Smooth muscle cell (in vitro differentiated cells): Measurements from ENCODE around the gene PPM1H. TPM values are rescaled to one million over a fixed set of nuclear protein-coding genes. Genes with fewer than 3 reads are reported as not detected.

Source experiments
- DNase-seq: peaks from one replicate; lab custom pipeline; 2025; ENCODE audit not compliant: unreplicated experiment; lab: John Stamatoyannopoulos, UW
- H2AFZ ChIP-seq: fragments of 200-600 bp; sonication (generic); 2 replicates; pipeline ENCODE4 v1.6.0; 2016; ENCODE audit warnings: antibody characterized with exemption, low read depth, mild to moderate bottlenecking
- H3F3A ChIP-seq: fragments of 200-600 bp; sonication (generic); 2 replicates; pipeline ENCODE4 v1.6.0; 2017; ENCODE audit warnings: antibody characterized with exemption, low read depth
- H3K27ac ChIP-seq: fragments of 200-600 bp; sonication (generic); 2 replicates; pipeline ENCODE4 v1.5.1; 2016; ENCODE audit warnings: low read depth, mild to moderate bottlenecking
- H3K27me3 ChIP-seq: fragments of 200-600 bp; sonication (generic); 2 replicates; pipeline ENCODE4 v1.6.1; 2016; ENCODE audit warnings: low read depth, mild to moderate bottlenecking
- H3K36me3 ChIP-seq: fragments of 200-600 bp; sonication (generic); 2 replicates; pipeline ENCODE4 v1.5.1; 2016; ENCODE audit warnings: low read depth
- H3K4me1 ChIP-seq: fragments of 200-600 bp; sonication (generic); 2 replicates; pipeline ENCODE4 v1.5.1; 2016; ENCODE audit warnings: low read depth
- H3K4me2 ChIP-seq: fragments of 200-600 bp; sonication (generic); 2 replicates; pipeline ENCODE4 v1.6.0; 2016; ENCODE audit warnings: mild to moderate bottlenecking
- H3K4me3 ChIP-seq: fragments of 200-600 bp; sonication (generic); 2 replicates; pipeline ENCODE4 v1.5.1; 2016; ENCODE audit warnings: mild to moderate bottlenecking
- H3K79me2 ChIP-seq: fragments of 200-600 bp; sonication (generic); 2 replicates; pipeline ENCODE4 v1.6.0; 2016; ENCODE audit warnings: low read depth, mild to moderate bottlenecking
- H3K9ac ChIP-seq: fragments of 200-600 bp; sonication (generic); 2 replicates; pipeline ENCODE4 v1.6.0; 2016; ENCODE audit warnings: low read depth
- H3K9me3 ChIP-seq: fragments of 200-600 bp; sonication (generic); replicated peaks from 2 replicates; pipeline ENCODE4 v1.5.1; 2016; ENCODE audit warnings: low read depth
- H4K20me1 ChIP-seq: fragments of 200-600 bp; sonication (generic); 2 replicates; pipeline ENCODE4 v1.6.0; 2016; ENCODE audit warnings: low read depth
- CTCF ChIP-seq: fragments of 200-600 bp; sonication (generic); IDR thresholded peaks from 2 replicates; pipeline ENCODE4 v1.5.1; 2017; ENCODE audit warnings: borderline replicate concordance, mild to moderate bottlenecking, antibody characterized with exemption; ENCODE audit not compliant: insufficient read depth, poor library complexity, severe bottlenecking
- WGBS: methylation state at CpG from one replicate; pipeline ENCODE4 v1.1.7; 2016; ENCODE audit warnings: low lambda C conversion rate; 5-methylcytosine and 5-hydroxymethylcytosine counted together
- polyA plus RNA-seq: library from polyadenylated mRNA; unstranded; fragments of >200 nt; fragmentation: Nextera tagmentation; extraction: Ambion mirVana; gene quantifications from 2 replicates; pipeline ENCODE4 v1.2.1, GENCODE V29; 2016
- total RNA-seq: library from RNA; depleted of rRNA; stranded (reverse); fragments of >200 nt; gene quantifications from 2 replicates; pipeline ENCODE4 v1.2.3, GENCODE V29; 2014

Gene PPM1H
- total RNA-seq: 3.6 and 4.4 TPM in 2 replicates
- 0.56 and 3.9 TPM in 2 replicates for polyA plus RNA-seq

GRCh38 chr12:62934799-62935674, at the start of gene PPM1H:
Gene PPM1H, minus strand, starts transcription at chr12:62935150. Its CDS starts 414 bp downstream, at chr12:62934736.
- no peak within 1 kb of the TSS for H3K27ac ChIP-seq

GRCh38 chr12:62983594-62983993, 48.6 kb upstream of the PPM1H start:
- H3K36me3 ChIP-seq: no peaks in the 10 kb centered on the region
- no peak for TF ChIP-seq CTCF
- H3K4me2 ChIP-seq: no peak overlapping the region
- no peak overlapping the region for H3K9ac ChIP-seq
- no peaks in the 10 kb centered on the region for H4K20me1 ChIP-seq
- no peaks in the 10 kb centered on the region for H3F3A ChIP-seq
- no peak for DNase-seq
- no peaks in the 10 kb centered on the region for H3K9me3 ChIP-seq
- H2AFZ ChIP-seq: no peak overlapping the region
- no peak overlapping the region for H3K4me3 ChIP-seq
- H3K27ac ChIP-seq: no peak overlapping the region
- peaks cover 3% of the 10 kb centered on the region for H3K27me3 ChIP-seq
- WGBS: 44% methylated on average over 4 of the region's 4 CpGs
- H3K79me2 ChIP-seq: no peaks in the 10 kb centered on the region
- H3K4me1 ChIP-seq: no peaks in the 10 kb centered on the region

More at GRCh38 chr12:62934799-62935674, at the start of gene PPM1H:
- H3K4me2 ChIP-seq: peak within 1 kb of the TSS; percentile 93
- H3K36me3 ChIP-seq: no peaks in the 10 kb centered on the region
- no peaks in the 10 kb centered on the region for H3K79me2 ChIP-seq
- no peaks in the 10 kb centered on the region for H3K9me3 ChIP-seq
- H3K4me1 ChIP-seq: peaks cover 8% of the 10 kb centered on the region
- H4K20me1 ChIP-seq: no peaks in the 10 kb centered on the region
- DNase-seq: peak; percentile 46
- TF ChIP-seq CTCF: peak; percentile 30
- H3F3A ChIP-seq: no peaks in the 10 kb centered on the region
- no peak within 1 kb of the TSS for H3K9ac ChIP-seq
- H3K27me3 ChIP-seq: peaks cover 62% of the 10 kb centered on the region
- H2AFZ ChIP-seq: peak within 1 kb of the TSS; percentile 82
- H3K4me3 ChIP-seq: peak within 1 kb of the TSS; percentile 77
- WGBS: under 1% methylated on average over 65 of the region's 69 CpGs

GRCh38 chr12:62978768-62979167, 43.8 kb upstream of the PPM1H start:
- no peak overlapping the region for H3K9ac ChIP-seq
- DNase-seq: no peak
- H3K36me3 ChIP-seq: no peaks in the 10 kb centered on the region
- no peak overlapping the region for H2AFZ ChIP-seq
- H3F3A ChIP-seq: no peaks in the 10 kb centered on the region
- no peak for TF ChIP-seq CTCF
- no peak overlapping the region for H3K4me2 ChIP-seq
- H4K20me1 ChIP-seq: no peaks in the 10 kb centered on the region
- no peaks in the 10 kb centered on the region for H3K79me2 ChIP-seq
- no peak overlapping the region for H3K4me3 ChIP-seq
- H3K9me3 ChIP-seq: no peaks in the 10 kb centered on the region
- no peaks in the 10 kb centered on the region for H3K4me1 ChIP-seq
- no peak overlapping the region for H3K27ac ChIP-seq
- H3K27me3 ChIP-seq: peaks cover 3% of the 10 kb centered on the region
